ENCODE results near the gene PRKN.

PRKN gene

DNA sequence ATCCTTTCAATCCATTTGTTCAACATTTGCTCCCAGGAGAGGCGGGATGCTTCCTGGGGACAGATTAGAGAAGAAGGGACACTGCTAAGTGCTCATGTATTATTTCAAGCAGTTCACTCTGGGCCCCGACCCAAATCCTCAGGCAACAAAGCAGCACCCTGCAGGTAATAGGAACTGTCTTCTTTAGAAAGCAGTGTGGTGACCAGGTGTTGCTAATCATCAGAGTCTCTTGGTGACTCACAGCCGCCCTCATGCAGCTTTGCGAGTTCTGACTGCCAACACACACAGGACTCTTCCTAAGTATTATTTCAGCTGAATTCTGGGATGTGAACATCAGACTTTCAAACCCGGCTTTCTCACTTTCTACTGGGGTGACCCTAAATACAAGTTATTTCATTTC lies 356.4 kb downstream of the PRKN start:
- H3K4me3 Mint-ChIP-seq, result no peak overlapping the region
- H3K27ac Mint-ChIP-seq, result no peak overlapping the region
- H3K27me3 Mint-ChIP-seq (ENCODE audit: low read depth, poor library complexity), result peaks cover 3% of the 10 kb centered on the region
- H3K36me3 Mint-ChIP-seq (ENCODE audit: low read depth), result no peaks in the 10 kb centered on the region
- H3K4me1 Mint-ChIP-seq, result peaks cover 10% of the 10 kb centered on the region
- H3K9me3 Mint-ChIP-seq, result no peaks in the 10 kb centered on the region
- TF ChIP-seq, protein P1, sequence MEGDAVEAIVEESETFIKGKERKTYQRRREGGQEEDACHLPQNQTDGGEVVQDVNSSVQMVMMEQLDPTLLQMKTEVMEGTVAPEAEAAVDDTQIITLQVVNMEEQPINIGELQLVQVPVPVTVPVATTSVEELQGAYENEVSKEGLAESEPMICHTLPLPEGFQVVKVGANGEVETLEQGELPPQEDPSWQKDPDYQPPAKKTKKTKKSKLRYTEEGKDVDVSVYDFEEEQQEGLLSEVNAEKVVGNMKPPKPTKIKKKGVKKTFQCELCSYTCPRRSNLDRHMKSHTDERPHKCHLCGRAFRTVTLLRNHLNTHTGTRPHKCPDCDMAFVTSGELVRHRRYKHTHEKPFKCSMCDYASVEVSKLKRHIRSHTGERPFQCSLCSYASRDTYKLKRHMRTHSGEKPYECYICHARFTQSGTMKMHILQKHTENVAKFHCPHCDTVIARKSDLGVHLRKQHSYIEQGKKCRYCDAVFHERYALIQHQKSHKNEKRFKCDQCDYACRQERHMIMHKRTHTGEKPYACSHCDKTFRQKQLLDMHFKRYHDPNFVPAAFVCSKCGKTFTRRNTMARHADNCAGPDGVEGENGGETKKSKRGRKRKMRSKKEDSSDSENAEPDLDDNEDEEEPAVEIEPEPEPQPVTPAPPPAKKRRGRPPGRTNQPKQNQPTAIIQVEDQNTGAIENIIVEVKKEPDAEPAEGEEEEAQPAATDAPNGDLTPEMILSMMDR (IDR thresholded peaks at IDR 0.05), result no peak
- no peak for DNase-seq

DNA sequence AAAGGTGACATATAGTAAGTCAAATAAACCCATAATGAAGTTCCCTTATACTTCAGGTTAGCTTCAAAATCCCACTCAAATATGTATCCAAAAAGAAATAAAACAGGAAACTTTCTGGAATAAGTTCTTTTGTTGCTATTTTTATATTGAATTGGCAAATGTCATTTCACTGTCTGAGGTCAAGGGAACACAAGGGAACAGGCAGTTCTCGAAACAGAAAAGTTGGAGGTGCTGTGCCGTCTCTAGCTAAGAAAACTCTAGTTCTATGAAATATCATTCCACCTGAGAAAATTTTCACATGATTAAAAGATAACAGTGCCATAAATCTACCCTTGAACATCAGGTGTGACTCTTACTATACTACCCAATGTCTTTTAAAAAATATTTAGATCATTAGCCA lies 358.5 kb downstream of the PRKN start:
- no peaks in the 10 kb centered on the region for H3K36me3 Mint-ChIP-seq (ENCODE audit: low read depth)
- H3K27ac Mint-ChIP-seq, result no peak overlapping the region
- no peak for DNase-seq
- H3K27me3 Mint-ChIP-seq (ENCODE audit: low read depth, poor library complexity), result no peaks in the 10 kb centered on the region
- H3K4me1 Mint-ChIP-seq, result peaks cover 23% of the 10 kb centered on the region
- no peaks in the 10 kb centered on the region for H3K9me3 Mint-ChIP-seq
- no peak overlapping the region for H3K4me3 Mint-ChIP-seq
- TF ChIP-seq, protein P1 (IDR thresholded peaks at IDR 0.05), result no peak

DNA sequence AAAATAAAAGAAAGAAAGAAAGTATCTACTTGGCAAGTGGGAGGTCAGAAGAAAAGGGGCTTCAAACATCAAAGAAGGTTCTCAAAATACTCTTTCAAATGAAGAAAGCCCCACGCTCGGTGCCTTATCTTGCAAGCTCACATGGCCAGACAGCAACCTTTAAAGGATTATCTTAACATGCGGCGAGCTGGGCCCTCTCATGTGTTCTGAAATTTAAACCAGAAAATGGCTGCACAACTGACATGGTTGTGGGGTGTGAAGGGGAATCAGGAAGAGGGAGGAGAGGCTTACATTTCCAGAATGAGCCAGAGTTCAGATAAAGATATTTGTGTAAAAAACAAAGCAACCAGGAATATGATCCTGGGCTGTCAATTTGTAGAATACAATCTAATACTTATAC lies 363.1 kb downstream of the PRKN start:
- Mint-ChIP-seq H3K9me3 (no peaks in the 10 kb centered on the region), H3K4me3 (no peak overlapping the region), H3K36me3 (ENCODE audit: low read depth) (no peaks in the 10 kb centered on the region), H3K27me3 (ENCODE audit: low read depth, poor library complexity) (no peaks in the 10 kb centered on the region), H3K27ac (peak overlapping the region; percentile 82), H3K4me1 (peaks cover 33% of the 10 kb centered on the region)
- TF ChIP-seq, protein P1 (IDR thresholded peaks at IDR 0.05), result no peak
- no peak for DNase-seq

DNA sequence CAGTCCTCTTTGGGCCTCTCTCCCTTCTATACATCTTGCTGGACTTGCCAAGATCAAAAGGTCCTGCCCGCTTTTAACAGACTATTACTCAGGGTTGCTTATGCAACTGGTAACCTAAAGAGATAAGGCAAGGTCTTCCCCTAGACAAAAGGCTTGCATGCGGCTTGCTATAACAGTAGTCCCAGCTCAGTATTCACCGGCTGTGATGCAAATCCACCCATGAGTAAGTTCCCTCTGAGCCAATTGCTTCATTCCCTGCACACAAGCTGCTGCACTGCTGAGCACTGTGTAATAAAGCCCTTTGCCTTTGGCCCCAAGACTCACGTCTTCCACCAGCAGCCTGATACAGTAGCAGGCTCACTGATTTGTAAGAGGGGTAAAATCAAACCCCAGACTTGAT lies 363.8 kb downstream of the PRKN start:
- TF ChIP-seq, protein P1 (IDR thresholded peaks at IDR 0.05), result no peak
- peaks cover 33% of the 10 kb centered on the region for H3K4me1 Mint-ChIP-seq
- H3K27ac Mint-ChIP-seq, result no peak overlapping the region
- no peaks in the 10 kb centered on the region for H3K9me3 Mint-ChIP-seq
- no peak for DNase-seq
- H3K27me3 Mint-ChIP-seq (ENCODE audit: low read depth, poor library complexity), result no peaks in the 10 kb centered on the region
- H3K4me3 Mint-ChIP-seq, result no peak overlapping the region
- H3K36me3 Mint-ChIP-seq (ENCODE audit: low read depth), result no peaks in the 10 kb centered on the region

DNA sequence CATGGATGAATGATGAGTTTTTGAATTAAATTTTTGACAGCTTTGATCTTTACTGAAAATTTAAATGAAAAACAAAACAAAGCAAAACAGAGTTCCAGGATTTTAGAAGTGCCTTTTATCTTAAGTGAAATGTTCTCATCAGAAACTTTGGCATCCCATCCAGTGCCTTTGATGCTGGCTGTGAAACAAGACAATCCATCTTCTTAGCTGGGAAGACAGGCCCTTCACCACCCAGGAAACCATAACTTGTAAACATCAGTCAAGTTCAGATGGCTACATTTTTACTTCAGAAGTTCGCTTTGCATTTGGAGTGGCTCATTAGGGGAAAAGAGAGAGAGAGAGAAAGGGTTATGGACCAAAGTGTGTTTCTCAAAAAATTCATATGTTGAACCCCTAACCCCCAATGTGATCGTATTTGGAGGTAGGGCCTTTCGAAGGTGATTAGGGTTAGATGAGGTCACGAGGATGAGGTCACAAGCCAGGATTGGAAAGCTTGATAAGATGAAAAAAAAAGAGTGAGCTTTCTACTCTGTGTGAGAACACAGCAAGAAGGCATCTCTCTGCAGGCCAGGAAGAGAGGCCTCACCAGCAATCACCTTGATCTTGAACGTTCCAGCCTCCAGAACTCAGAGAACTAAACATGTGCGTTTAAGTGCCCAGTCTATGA lies 366.5 kb downstream of the PRKN start:
- no peak for DNase-seq
- H3K27me3 Mint-ChIP-seq (ENCODE audit: low read depth, poor library complexity), result no peaks in the 10 kb centered on the region
- H3K4me3 Mint-ChIP-seq, result no peak overlapping the region
- H3K9me3 Mint-ChIP-seq, result no peaks in the 10 kb centered on the region
- H3K4me1 Mint-ChIP-seq, result peaks cover 33% of the 10 kb centered on the region
- TF ChIP-seq, protein P1 (IDR thresholded peaks at IDR 0.05), result no peak
- no peak overlapping the region for H3K27ac Mint-ChIP-seq
- H3K36me3 Mint-ChIP-seq (ENCODE audit: low read depth), result no peaks in the 10 kb centered on the region

DNA sequence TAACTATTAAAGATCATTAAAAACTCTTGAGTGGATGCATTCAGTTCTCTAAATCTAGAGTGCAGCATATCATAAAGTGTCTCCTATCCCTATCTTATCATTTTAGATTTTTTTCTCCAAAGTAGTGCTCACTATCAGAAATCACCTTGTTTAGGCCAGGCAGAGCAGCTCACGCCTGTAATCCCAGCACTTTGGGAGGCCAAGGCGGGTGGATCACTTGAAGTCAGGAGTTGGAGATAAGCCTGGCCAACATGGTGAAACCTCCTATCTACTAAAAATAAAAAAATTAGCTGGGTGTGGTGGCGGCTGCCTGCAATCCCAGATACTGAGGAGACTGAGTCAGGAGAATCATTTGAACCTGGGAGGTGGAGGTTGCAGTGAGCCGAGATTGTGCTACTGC lies 368.9 kb downstream of the PRKN start:
- Mint-ChIP-seq H3K27ac (no peak overlapping the region), H3K9me3 (no peaks in the 10 kb centered on the region), H3K4me1 (peaks cover 15% of the 10 kb centered on the region), H3K36me3 (ENCODE audit: low read depth) (no peaks in the 10 kb centered on the region), H3K27me3 (ENCODE audit: low read depth, poor library complexity) (no peaks in the 10 kb centered on the region), H3K4me3 (no peak overlapping the region)
- TF ChIP-seq, protein P1 (IDR thresholded peaks at IDR 0.05), result no peak
- DNase-seq, result no peak

All from nephron progenitor cell (in vitro differentiated cells).